ENCODE data around the gene AP4E1.
"Not testable (repeated sequence)": the region's sequence is repeated elsewhere in the genome, so short reads cannot be mapped to it uniquely, and the experiment has no call there.

AP4E1 gene

GRCh38 chr15:50916400-50916799 is 7.9 kb downstream of the AP4E1 start:
- H3K4me3 ChIP-seq (ENCODE audit: control insufficient read depth, low read depth, low read length) = no peak overlapping the region
- no peak for DNase-seq (ENCODE audit: low read depth)
- TF ChIP-seq CTCF (IDR thresholded peaks at IDR 0.05; ENCODE audit: control insufficient read depth, insufficient read depth, low read depth, low read length, missing control alignments) = no peak

- H3K4me3 ChIP-seq (ENCODE audit: control insufficient read depth, low read depth, low read length); DNase-seq (ENCODE audit: low read depth): not testable (repeated sequence)
These were observed 10.9 kb downstream of the AP4E1 start for GRCh38 chr15:50919359-50919758.

GRCh38 chr15:50925281-50925680 is 16.8 kb downstream of the AP4E1 start:
- H3K4me3 ChIP-seq (ENCODE audit: control insufficient read depth, low read depth, low read length) = no peak overlapping the region
- TF ChIP-seq CTCF (IDR thresholded peaks at IDR 0.05; ENCODE audit: control insufficient read depth, insufficient read depth, low read depth, low read length, missing control alignments) = no peak
- DNase-seq (ENCODE audit: low read depth) = no peak

- no peak overlapping the region for H3K4me3 ChIP-seq (ENCODE audit: control insufficient read depth, low read depth, low read length)
- no peak for DNase-seq (ENCODE audit: low read depth)
- no peak for TF ChIP-seq CTCF (IDR thresholded peaks at IDR 0.05; ENCODE audit: control insufficient read depth, insufficient read depth, low read depth, low read length, missing control alignments)
These were observed 20.6 kb downstream of the AP4E1 start for GRCh38 chr15:50929062-50929461.

- no peak overlapping the region for H3K4me3 ChIP-seq (ENCODE audit: control insufficient read depth, low read depth, low read length)
- no peak for DNase-seq (ENCODE audit: low read depth)
- TF ChIP-seq CTCF (IDR thresholded peaks at IDR 0.05; ENCODE audit: control insufficient read depth, insufficient read depth, low read depth, low read length, missing control alignments) = no peak
These were observed 22.3 kb downstream of the AP4E1 start for GRCh38 chr15:50930792-50931191.

GRCh38 chr15:50933341-50933740 is 24.9 kb downstream of the AP4E1 start:
- DNase-seq (ENCODE audit: low read depth) = no peak
- no peak overlapping the region for H3K4me3 ChIP-seq (ENCODE audit: control insufficient read depth, low read depth, low read length)
- TF ChIP-seq CTCF (IDR thresholded peaks at IDR 0.05; ENCODE audit: control insufficient read depth, insufficient read depth, low read depth, low read length, missing control alignments) = no peak

- H3K4me3 ChIP-seq (ENCODE audit: control insufficient read depth, low read depth, low read length) = no peak overlapping the region
- DNase-seq (ENCODE audit: low read depth) = no peak
- no peak for TF ChIP-seq CTCF (IDR thresholded peaks at IDR 0.05; ENCODE audit: control insufficient read depth, insufficient read depth, low read depth, low read length, missing control alignments)
These were observed 30.0 kb downstream of the AP4E1 start for GRCh38 chr15:50938525-50938924.

Measured in AG09309 (cell line).